ENCODE measurements around the gene NMD3.

NMD3 gene

DNA sequence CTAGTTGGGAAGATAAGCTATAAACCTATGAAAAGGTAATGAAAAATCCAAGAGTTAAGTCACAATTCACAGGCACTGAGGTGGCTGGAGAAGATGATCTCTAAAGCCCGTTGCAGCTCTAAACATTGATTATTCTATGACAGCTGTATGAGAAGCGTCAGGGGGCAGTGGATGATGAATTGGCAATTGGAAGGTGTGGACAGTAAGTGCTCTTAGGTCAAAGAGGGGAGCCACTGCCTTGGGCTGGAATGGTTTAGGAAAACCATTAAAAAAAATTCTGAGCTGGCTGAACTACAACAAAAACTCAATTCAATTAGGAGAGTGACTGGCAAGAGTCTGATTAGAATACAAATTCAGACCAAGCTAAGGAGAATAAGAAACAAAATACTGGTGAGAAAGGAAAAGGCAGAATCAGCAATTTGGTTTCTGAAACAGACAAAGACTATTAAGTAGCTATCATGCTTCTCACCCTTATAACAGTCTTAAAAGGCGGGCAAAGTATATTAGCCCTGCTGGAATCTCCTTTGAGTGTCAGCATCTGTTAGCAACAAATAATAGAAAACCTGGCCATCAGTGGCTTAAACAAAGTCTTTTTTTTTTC lies 8.8 kb upstream of the NMD3 start:
- no peaks in the 10 kb centered on the region for H3K36me3 ChIP-seq (ENCODE audit: low read length)
- H4K20me1 ChIP-seq (ENCODE audit: low read depth, low read length): no peaks in the 10 kb centered on the region
- no peaks in the 10 kb centered on the region for H3K27me3 ChIP-seq (ENCODE audit: low read length)
- H3K9ac ChIP-seq (ENCODE audit: low read length): no peak overlapping the region
- no peak overlapping the region for H3K4me2 ChIP-seq (ENCODE audit: low read depth, low read length, poor library complexity, severe bottlenecking)
- TF ChIP-seq, protein P1, sequence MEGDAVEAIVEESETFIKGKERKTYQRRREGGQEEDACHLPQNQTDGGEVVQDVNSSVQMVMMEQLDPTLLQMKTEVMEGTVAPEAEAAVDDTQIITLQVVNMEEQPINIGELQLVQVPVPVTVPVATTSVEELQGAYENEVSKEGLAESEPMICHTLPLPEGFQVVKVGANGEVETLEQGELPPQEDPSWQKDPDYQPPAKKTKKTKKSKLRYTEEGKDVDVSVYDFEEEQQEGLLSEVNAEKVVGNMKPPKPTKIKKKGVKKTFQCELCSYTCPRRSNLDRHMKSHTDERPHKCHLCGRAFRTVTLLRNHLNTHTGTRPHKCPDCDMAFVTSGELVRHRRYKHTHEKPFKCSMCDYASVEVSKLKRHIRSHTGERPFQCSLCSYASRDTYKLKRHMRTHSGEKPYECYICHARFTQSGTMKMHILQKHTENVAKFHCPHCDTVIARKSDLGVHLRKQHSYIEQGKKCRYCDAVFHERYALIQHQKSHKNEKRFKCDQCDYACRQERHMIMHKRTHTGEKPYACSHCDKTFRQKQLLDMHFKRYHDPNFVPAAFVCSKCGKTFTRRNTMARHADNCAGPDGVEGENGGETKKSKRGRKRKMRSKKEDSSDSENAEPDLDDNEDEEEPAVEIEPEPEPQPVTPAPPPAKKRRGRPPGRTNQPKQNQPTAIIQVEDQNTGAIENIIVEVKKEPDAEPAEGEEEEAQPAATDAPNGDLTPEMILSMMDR (IDR thresholded peaks at IDR 0.05; ENCODE audit: insufficient read depth, low read length, poor library complexity, severe bottlenecking): no peak
- TF ChIP-seq EZH2phosphoT487 (conservative IDR thresholded peaks at IDR 0.05; ENCODE audit: low read length): no peak
- H3K27ac ChIP-seq (ENCODE audit: low read depth, low read length): no peak overlapping the region
- no peaks in the 10 kb centered on the region for H3K9me3 ChIP-seq (ENCODE audit: insufficient read depth, low read length)
- H2AFZ ChIP-seq (ENCODE audit: low read depth, low read length, severe bottlenecking): no peak overlapping the region
- no peaks in the 10 kb centered on the region for H3K79me2 ChIP-seq (ENCODE audit: insufficient read depth, low read length)
- no peak overlapping the region for H3K4me3 ChIP-seq (ENCODE audit: insufficient read depth, low read length, poor library complexity, severe bottlenecking)
- no peaks in the 10 kb centered on the region for H3K9me2 ChIP-seq (replicated peaks; ENCODE audit: insufficient read depth, low read length)
- H3F3A ChIP-seq (ENCODE audit: insufficient read depth): no peaks in the 10 kb centered on the region

DNA sequence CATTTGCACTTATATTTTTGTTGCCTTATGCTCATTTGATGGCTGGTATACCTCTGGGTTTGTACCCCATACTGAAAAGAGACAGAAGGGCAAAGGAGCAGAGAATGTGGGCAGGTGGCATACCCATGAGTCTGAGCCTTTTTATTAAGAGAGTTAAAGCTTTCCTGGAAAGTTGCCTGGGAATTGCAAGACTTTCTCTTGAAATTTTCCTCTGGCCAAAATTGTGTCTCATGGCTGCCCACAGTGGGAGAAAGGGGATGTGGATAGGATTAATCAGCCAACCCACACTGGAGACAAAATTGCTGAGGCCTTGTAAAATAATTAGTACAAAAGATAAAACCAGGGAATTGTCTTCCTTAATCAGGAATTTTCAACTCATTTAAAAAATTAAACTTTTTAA lies 8.2 kb upstream of the NMD3 start:
- Histone ChIP-seq H3K79me2 (ENCODE audit: insufficient read depth, low read length) (no peaks in the 10 kb centered on the region), H3K4me3 (ENCODE audit: insufficient read depth, low read length, poor library complexity, severe bottlenecking) (no peak overlapping the region), H3K27ac (ENCODE audit: low read depth, low read length) (no peak overlapping the region), H3K9ac (ENCODE audit: low read length) (no peak overlapping the region), H3K9me2 (replicated peaks; ENCODE audit: insufficient read depth, low read length) (no peaks in the 10 kb centered on the region), H3K27me3 (ENCODE audit: low read length) (no peaks in the 10 kb centered on the region), H3K9me3 (ENCODE audit: insufficient read depth, low read length) (no peaks in the 10 kb centered on the region), H3K36me3 (ENCODE audit: low read length) (no peaks in the 10 kb centered on the region), H3F3A (ENCODE audit: insufficient read depth) (no peaks in the 10 kb centered on the region), H4K20me1 (ENCODE audit: low read depth, low read length) (no peaks in the 10 kb centered on the region), H3K4me2 (ENCODE audit: low read depth, low read length, poor library complexity, severe bottlenecking) (no peak overlapping the region), H2AFZ (ENCODE audit: low read depth, low read length, severe bottlenecking) (no peak overlapping the region)
- TF ChIP-seq, protein P1 (IDR thresholded peaks at IDR 0.05; ENCODE audit: insufficient read depth, low read length, poor library complexity, severe bottlenecking): no peak
- no peak for TF ChIP-seq EZH2phosphoT487 (conservative IDR thresholded peaks at IDR 0.05; ENCODE audit: low read length)

DNA sequence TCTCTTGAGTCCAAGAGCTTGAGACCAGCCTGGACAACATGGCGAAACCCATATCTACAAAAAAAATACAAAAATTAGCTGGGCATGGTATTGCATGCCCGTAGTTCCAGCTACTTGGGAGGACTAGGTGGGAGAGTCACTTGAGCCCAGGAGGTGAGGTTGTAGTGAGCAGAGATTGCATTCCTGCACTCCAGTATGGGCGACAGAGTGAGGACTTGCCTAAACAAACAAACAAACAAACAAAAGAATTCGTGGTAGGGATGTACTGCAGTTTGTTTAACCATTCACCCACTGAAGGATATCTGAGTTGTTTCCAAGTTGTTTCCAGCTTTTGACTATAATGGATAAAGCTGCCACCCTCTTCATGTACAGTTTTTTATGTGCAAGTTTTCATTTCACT lies 7.5 kb upstream of the NMD3 start:
- H3K4me2 ChIP-seq (ENCODE audit: low read depth, low read length, poor library complexity, severe bottlenecking): no peak overlapping the region
- H2AFZ ChIP-seq (ENCODE audit: low read depth, low read length, severe bottlenecking): no peak overlapping the region
- no peak overlapping the region for H3K27ac ChIP-seq (ENCODE audit: low read depth, low read length)
- H3K9ac ChIP-seq (ENCODE audit: low read length): no peak overlapping the region
- no peaks in the 10 kb centered on the region for H3K9me2 ChIP-seq (replicated peaks; ENCODE audit: insufficient read depth, low read length)
- H3K36me3 ChIP-seq (ENCODE audit: low read length): no peaks in the 10 kb centered on the region
- no peaks in the 10 kb centered on the region for H3K9me3 ChIP-seq (ENCODE audit: insufficient read depth, low read length)
- H3K79me2 ChIP-seq (ENCODE audit: insufficient read depth, low read length): no peaks in the 10 kb centered on the region
- H3K27me3 ChIP-seq (ENCODE audit: low read length): no peaks in the 10 kb centered on the region
- H3F3A ChIP-seq (ENCODE audit: insufficient read depth): no peaks in the 10 kb centered on the region
- H3K4me3 ChIP-seq (ENCODE audit: insufficient read depth, low read length, poor library complexity, severe bottlenecking): no peak overlapping the region
- TF ChIP-seq, protein P1 (IDR thresholded peaks at IDR 0.05; ENCODE audit: insufficient read depth, low read length, poor library complexity, severe bottlenecking): no peak
- no peak for TF ChIP-seq EZH2phosphoT487 (conservative IDR thresholded peaks at IDR 0.05; ENCODE audit: low read length)
- H4K20me1 ChIP-seq (ENCODE audit: low read depth, low read length): no peaks in the 10 kb centered on the region
